Activated CD4-positive, alpha-beta T cell treated with anti-CD3 and anti-CD28 coated beads, Interleukin-2, amount 50 U/mL, for 24 hours (primary cell): Measurements from ENCODE around the gene SRCIN1.

ENCODE experiments used
- DNase-seq, 2 donors: peaks; one replicate each; pipeline ENCODE4 v3.0.0-alpha.2; 2020; ENCODE audit warnings: low read depth in 1 of 2, low spot score in 1 of 2

Gene SRCIN1

GRCh38 chr17:38600416-38600815, 5.3 kb downstream of the SRCIN1 start:
- DNase-seq = no peak

- no peak for DNase-seq
Observed at GRCh38 chr17:38599398-38599856, 6.3 kb downstream of the SRCIN1 start.

GRCh38 chr17:38598995-38599394, 6.8 kb downstream of the SRCIN1 start:
- DNase-seq = no peak

GRCh38 chr17:38598536-38598935, 7.2 kb downstream of the SRCIN1 start:
- no peak for DNase-seq

GRCh38 chr17:38597375-38597774, 8.4 kb downstream of the SRCIN1 start:
- no peak for DNase-seq

GRCh38 chr17:38596651-38597050, 9.1 kb downstream of the SRCIN1 start:
- DNase-seq = no peak

GRCh38 chr17:38595892-38596291, 9.9 kb downstream of the SRCIN1 start:
- no peak for DNase-seq

GRCh38 chr17:38594152-38594551, 11.6 kb downstream of the SRCIN1 start:
- DNase-seq = no peak

GRCh38 chr17:38592487-38592886, 13.3 kb downstream of the SRCIN1 start:
- DNase-seq = no peak

- no peak for DNase-seq
Observed at GRCh38 chr17:38591759-38592241, 14.0 kb downstream of the SRCIN1 start.

- DNase-seq = no peak
Observed at GRCh38 chr17:38590988-38591758, 14.6 kb downstream of the SRCIN1 start.

- DNase-seq = no peak
Observed at GRCh38 chr17:38589462-38590114, 16.2 kb downstream of the SRCIN1 start.

- DNase-seq = no peak
Observed at GRCh38 chr17:38588788-38589174, 17.0 kb downstream of the SRCIN1 start.

GRCh38 chr17:38587947-38588787, 17.6 kb downstream of the SRCIN1 start:
- DNase-seq = no peak

- no peak for DNase-seq
Observed at GRCh38 chr17:38587203-38587602, 18.5 kb downstream of the SRCIN1 start.

GRCh38 chr17:38586788-38587187, 19.0 kb downstream of the SRCIN1 start:
- DNase-seq = no peak

GRCh38 chr17:38585918-38586529, 19.7 kb downstream of the SRCIN1 start:
- DNase-seq = no peak

- no peak for DNase-seq
Observed at GRCh38 chr17:38585056-38585917, 20.5 kb downstream of the SRCIN1 start.

- peak; percentile 23 to 45 for DNase-seq
Observed at GRCh38 chr17:38584350-38584925, 21.3 kb downstream of the SRCIN1 start.

- DNase-seq = no peak
Observed at GRCh38 chr17:38583828-38584349, 21.9 kb downstream of the SRCIN1 start.
